HT-29 (cell line): ENCODE measurements around the gene SLC39A11. TPM values are rescaled to one million over a fixed set of nuclear protein-coding genes. Genes with fewer than 3 reads are reported as not detected.
"Not testable (repeated sequence)": the region's sequence is repeated elsewhere in the genome, so short reads cannot be mapped to it uniquely, and the experiment has no call there.

ENCODE experiments used
- DNase-seq: peaks from one replicate; pipeline ENCODE4 v3.0.0-alpha.2; 2015; ENCODE audit warnings: low spot score
- total RNA-seq: library from RNA; depleted of rRNA; stranded (reverse); fragments of >200 nt; shearing (Covaris generic); gene quantifications from 2 replicates; pipeline ENCODE4 v1.2.3, GENCODE V29; 2014

Gene SLC39A11
- total RNA-seq, 1 experiment from 2014 or later: 20.7 TPM

DNA sequence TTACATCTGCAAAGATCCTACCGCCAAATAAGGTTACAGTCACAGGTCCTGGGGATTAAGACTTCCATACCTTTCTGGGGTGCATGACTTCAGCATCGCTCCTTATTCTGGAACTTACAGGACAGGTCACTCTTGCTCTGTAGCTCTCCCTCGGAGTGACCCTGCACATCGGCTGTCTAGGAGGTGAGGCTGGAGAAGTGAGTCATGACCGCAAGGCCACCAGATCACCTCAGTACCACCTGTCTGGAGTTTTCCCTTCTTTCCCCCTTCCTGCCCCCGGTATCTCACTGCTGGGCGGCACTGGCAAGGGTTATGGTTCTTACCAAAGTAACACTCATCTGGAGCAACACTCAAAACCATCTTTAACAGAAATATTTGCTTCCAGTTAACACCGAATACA is 374.8 kb downstream of the SLC39A11 start:
- DNase-seq: peak; percentile 67

- peak; percentile 29 for DNase-seq
These were observed 375.2 kb downstream of the SLC39A11 start for GRCh38 chr17:72717276-72717675.

DNA sequence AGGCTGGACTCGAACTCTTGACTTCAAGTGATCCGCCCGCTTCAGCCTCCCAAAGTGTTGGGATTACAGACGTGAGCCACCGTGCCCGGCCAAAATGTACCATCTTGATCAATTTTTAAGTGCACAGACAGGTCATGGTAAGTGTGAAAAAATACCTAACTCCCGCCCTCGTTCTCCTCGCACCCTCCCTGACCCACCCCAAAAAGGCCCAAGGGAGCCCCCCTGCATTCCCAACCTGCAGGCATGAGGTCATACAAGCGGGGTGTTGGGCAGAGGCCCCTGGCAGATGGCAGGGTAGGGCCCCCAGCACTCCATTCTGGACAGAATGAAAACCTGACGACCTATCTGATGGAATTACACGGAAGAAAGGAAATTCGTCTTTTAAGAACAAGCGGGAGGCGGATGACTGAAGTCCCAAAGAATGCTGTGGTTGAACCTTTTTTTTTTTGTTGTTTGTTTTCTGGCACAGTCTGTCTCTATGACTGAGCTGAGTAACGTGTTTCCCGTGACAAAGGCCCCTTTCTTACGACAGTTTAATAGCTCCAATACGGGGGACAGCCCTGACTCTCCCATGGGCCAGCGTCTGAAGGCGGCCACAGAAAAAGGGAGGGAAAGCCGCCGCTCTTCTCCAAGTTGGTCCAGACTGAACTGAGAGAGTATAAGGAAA is 376.4 kb downstream of the SLC39A11 start:
- DNase-seq: peak; percentile 90

DNA sequence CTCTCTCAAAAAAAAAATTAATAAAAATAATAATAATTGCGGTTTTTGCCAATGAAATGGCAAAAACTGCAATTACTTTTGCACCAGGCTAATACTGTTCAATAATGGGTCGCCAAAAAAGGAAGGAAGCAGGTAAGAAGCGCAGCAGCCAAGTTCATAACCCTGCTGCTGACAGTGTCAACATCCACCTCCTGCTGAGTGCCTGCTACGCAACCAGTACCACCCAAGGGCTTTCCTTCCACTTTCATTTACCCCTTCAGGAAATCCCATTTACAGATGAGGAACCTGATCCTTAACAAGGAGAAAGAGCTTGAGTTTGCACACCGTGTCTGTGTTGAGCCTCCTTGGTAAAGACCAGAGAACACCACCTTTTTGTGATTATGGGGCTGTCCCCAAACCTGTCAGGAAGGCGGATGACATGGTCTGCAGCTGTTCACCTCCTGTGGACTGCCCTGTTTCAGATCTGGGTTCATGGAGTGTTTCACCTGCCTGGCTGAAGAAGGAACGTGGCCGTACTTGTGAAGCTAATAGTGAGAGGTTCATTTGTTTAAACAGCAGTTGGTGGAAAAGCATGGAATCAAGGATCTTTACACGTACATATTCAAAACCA is 378.0 kb downstream of the SLC39A11 start:
- no peak for DNase-seq

GRCh38 chr17:72713701-72714100 is 378.8 kb downstream of the SLC39A11 start:
- DNase-seq: no peak

- DNase-seq: no peak
These were observed 380.8 kb downstream of the SLC39A11 start for GRCh38 chr17:72711521-72712310.

- no peak for DNase-seq
These were observed 381.7 kb downstream of the SLC39A11 start for GRCh38 chr17:72710834-72711233.

- no peak for DNase-seq
These were observed 382.3 kb downstream of the SLC39A11 start for GRCh38 chr17:72710202-72710601.

DNA sequence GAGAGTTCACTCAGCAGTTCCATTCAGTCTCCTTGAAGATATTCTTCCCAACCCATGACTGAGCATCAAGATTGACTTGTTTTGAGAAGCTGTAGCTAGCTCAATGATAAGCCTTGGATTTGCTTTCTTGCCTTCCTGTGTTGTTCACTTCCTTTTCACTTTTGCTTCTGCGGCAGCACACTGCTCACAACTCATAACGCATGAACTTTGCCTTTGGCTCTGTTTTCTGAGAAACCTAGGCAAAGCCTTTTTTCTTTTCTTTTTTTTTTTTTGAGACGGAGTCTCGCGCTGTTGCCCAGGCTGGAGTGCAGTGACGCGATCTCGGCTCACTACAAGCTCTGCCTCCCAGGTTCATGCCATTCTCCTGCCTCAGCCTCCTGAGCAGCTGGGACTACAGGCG is 383.8 kb downstream of the SLC39A11 start:
- not testable (repeated sequence) for DNase-seq

GRCh38 chr17:72707881-72708280 is 384.6 kb downstream of the SLC39A11 start:
- DNase-seq: no peak

- DNase-seq: no peak
These were observed 386.0 kb downstream of the SLC39A11 start for GRCh38 chr17:72706396-72706981.

DNA sequence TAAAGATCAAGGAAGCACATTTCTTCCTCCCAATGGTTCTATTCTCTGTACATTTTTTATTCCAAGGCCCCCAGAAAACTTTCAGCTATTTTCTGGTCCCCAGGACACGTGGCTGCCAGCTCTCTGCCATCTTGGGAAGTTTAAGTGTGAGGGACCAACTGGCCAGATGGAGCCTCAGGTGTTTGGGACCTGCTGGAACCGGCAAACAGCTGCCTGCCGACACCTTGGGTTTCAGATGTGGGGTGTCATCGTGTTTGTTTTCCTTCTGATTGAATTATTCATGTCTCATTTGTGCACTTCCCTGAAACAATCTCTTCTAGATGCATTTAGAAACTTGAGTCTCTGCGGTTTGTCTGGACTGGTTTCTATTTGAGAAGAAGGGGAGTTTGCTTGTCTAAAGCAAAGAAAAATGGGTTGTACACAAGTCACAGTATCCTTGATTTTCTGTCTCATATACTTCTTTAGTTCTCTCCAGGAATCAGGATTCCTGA is 386.5 kb downstream of the SLC39A11 start:
- DNase-seq: no peak

- no peak for DNase-seq
These were observed 389.5 kb downstream of the SLC39A11 start for GRCh38 chr17:72702998-72703397.

DNA sequence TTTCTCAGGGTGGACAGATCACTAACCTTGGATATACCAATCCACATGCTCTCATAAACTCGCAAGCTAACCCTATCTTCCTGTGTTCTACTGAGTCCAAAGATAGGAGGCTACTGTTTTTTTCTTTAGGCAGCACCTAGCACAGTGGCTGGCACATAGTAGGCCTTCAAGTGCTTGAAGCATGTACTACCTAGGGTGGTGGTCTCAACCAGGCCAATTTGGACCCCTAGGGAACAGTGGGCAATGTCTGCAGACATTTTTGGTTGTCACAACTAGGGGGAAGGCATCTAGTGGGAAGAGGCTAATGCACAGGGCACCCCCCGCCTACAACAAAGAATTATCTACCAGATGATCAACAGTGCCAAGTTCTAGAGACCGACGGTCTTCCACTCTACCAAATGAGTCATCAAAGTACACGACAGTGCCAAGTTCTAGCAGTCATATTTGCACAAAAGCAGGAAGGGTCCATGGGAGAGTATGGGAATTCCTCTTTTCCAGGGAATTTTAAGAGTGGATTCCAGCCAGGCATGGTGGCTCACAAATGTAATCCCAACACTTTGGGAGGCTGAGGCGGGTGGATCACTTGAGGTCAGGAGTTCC is 390.3 kb downstream of the SLC39A11 start:
- peak; percentile 30 for DNase-seq

GRCh38 chr17:72700226-72700625 is 392.3 kb downstream of the SLC39A11 start:
- no peak for DNase-seq

GRCh38 chr17:72699545-72699944 is 392.9 kb downstream of the SLC39A11 start:
- no peak for DNase-seq

DNA sequence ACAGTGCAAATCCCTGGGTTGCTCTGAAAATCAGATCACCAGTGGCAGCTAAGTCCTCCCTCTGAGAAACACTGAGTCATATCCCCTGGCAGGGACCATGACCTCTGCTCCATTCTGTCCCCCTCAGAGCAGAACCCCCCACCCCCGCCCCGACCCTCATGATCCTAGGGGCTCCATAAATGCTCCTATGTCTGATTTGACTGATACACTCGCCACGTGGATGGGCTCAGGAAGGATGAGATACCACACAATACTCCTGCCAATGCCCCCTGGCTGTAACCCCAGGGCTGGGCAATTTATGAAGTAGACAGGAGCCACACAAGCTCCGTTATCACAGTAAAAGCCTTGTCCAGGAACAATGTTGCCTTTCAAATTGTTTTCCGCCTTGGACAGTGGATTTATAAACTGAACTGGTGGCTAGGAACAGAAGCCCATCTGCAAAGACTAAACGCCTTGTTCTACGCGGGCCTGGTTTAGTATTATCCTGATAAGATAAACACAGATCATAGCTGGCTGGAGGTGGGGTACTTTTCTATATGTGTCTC is 394.8 kb downstream of the SLC39A11 start:
- no peak for DNase-seq

GRCh38 chr17:72696721-72697120 is 395.8 kb downstream of the SLC39A11 start:
- no peak for DNase-seq

- DNase-seq: no peak
These were observed 396.3 kb downstream of the SLC39A11 start for GRCh38 chr17:72696156-72696555.

DNA sequence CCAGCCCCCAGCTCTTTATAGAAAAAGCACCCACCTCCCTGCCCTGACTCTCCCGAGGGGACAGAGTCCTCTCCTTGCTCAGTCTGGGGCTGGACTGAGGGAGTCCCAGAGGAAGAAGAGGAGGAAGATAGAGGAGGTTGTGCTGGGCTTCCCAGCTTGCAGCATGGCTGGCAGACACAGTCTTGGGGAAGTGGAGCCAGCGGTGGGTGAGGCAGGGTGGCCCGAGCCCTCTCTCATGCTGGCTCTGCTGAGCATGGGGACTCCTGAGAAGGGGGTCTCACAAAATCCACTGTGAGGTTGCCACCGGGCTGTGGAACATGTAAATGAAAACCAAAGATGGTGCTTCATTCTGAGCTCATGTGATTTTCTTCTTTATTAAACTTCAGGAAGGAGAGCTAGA is 398.5 kb downstream of the SLC39A11 start:
- DNase-seq: no peak

- DNase-seq: no peak
These were observed 399.2 kb downstream of the SLC39A11 start for GRCh38 chr17:72693151-72693878.
